Measurements from ENCODE around the gene ACOT13.
"Not testable (repeated sequence)": the region's sequence is repeated elsewhere in the genome, so short reads cannot be mapped to it uniquely, and the experiment has no call there.

Gene ACOT13

GRCh38 chr6:24752917-24753492, 86.1 kb downstream of the ACOT13 start:
- no peak overlapping the region for H3K9ac ChIP-seq (ENCODE audit: low read depth, low read length, poor library complexity)
- H2BK5ac ChIP-seq (ENCODE audit: low read length): no peak overlapping the region
- no peak overlapping the region for H2BK12ac ChIP-seq (ENCODE audit: low read length)
- no peak overlapping the region for H3K4ac ChIP-seq (ENCODE audit: low read length)
- no peak overlapping the region for H3K4me3 ChIP-seq (ENCODE audit: low read length in 2 of 2)
- DNase-seq (ENCODE audit: low spot score): no peak
- H3K79me1 ChIP-seq (ENCODE audit: low read depth, low read length): no peaks in the 10 kb centered on the region
- no peak overlapping the region for H3K14ac ChIP-seq (ENCODE audit: low read length)
- H2BK15ac ChIP-seq (ENCODE audit: low read length): no peak overlapping the region
- WGBS, 2 donors (ENCODE audit: extremely low coverage in 2 of 2, insufficient read length in 2 of 2, insufficient replicate concordance in 1 of 2): no CpG with 5 or more reads among the region's 1 CpG
- no peak overlapping the region for H3K27ac ChIP-seq (replicated peaks; ENCODE audit: low read length)
- H3K18ac ChIP-seq (ENCODE audit: low read length): no peak overlapping the region
- H2AK5ac ChIP-seq (ENCODE audit: low read depth, low read length): no peak overlapping the region
- peaks cover 0 to 3% (median 0%) of the 10 kb centered on the region in 3 experiments for H3K27me3 ChIP-seq (ENCODE audit: control insufficient read depth in 3 of 3, insufficient read depth in 3 of 3, low read depth in 1 of 3, low read length in 3 of 3)
- H3K36me3 ChIP-seq (replicated peaks in 1 of 2; ENCODE audit: control insufficient read depth in 2 of 2, insufficient read depth in 2 of 2, low read length in 2 of 2): no peaks in the 10 kb centered on the region
- H3K9me3 ChIP-seq (replicated peaks in 1 of 2; ENCODE audit: control insufficient read depth in 2 of 2, insufficient read depth in 1 of 2, low read depth in 1 of 2, low read length in 2 of 2): no peaks in the 10 kb centered on the region
- no peak overlapping the region for H4K8ac ChIP-seq (ENCODE audit: low read depth, low read length)
- H4K91ac ChIP-seq (ENCODE audit: low read depth, low read length, poor library complexity): no peak overlapping the region
- no peak overlapping the region for H3K4me2 ChIP-seq (ENCODE audit: insufficient read depth, low read length, poor library complexity, severe bottlenecking)
- peaks cover 0 to 2% of the 10 kb centered on the region in 2 donors for H3K4me1 ChIP-seq (ENCODE audit: control insufficient read depth in 2 of 2, insufficient read depth in 1 of 2, low read depth in 1 of 2, low read length in 2 of 2)
- no peak overlapping the region for H2AFZ ChIP-seq (ENCODE audit: low read length)
- no peak overlapping the region for H3K23ac ChIP-seq (ENCODE audit: low read depth, low read length, poor library complexity)
- H2BK120ac ChIP-seq (ENCODE audit: low read depth, low read length): no peak overlapping the region

DNA sequence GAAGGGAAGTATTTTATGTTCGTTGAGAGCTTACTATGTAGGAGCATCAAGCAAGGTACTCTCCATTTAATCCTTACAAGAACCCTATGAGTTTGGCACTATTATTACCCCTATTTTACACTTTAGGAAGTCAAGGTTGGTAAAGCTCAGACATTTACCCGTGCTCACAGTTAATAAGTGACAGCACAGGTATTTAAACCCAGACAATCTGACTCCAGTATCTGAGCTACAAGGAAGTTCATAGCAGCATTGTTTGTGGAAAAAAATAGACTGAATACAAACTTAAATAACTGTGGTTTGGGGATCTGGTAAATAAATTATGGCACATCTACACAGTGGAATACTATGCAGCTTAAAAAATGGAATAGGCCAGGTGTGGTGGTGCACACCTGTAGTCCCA, 86.7 kb downstream of the ACOT13 start:
- Histone ChIP-seq H3K4ac (ENCODE audit: low read length) (no peak overlapping the region), H4K8ac (ENCODE audit: low read depth, low read length) (no peak overlapping the region), H3K4me2 (ENCODE audit: insufficient read depth, low read length, poor library complexity, severe bottlenecking) (no peak overlapping the region), H2BK5ac (ENCODE audit: low read length) (no peak overlapping the region), H2BK12ac (ENCODE audit: low read length) (no peak overlapping the region), H3K18ac (ENCODE audit: low read length) (no peak overlapping the region), H4K91ac (ENCODE audit: low read depth, low read length, poor library complexity) (no peak overlapping the region), H3K23ac (ENCODE audit: low read depth, low read length, poor library complexity) (no peak overlapping the region), H2AK5ac (ENCODE audit: low read depth, low read length) (no peak overlapping the region), H3K9me3 (replicated peaks in 1 of 2; ENCODE audit: control insufficient read depth in 2 of 2, insufficient read depth in 1 of 2, low read depth in 1 of 2, low read length in 2 of 2) (no peaks in the 10 kb centered on the region), H3K4me3 (ENCODE audit: low read length in 2 of 2) (no peak overlapping the region), H2BK120ac (ENCODE audit: low read depth, low read length) (no peak overlapping the region), H3K14ac (ENCODE audit: low read length) (no peak overlapping the region), H2AFZ (ENCODE audit: low read length) (no peak overlapping the region), H3K9ac (ENCODE audit: low read depth, low read length, poor library complexity) (no peak overlapping the region), H3K27ac (replicated peaks; ENCODE audit: low read length) (no peak overlapping the region), H3K4me1 (ENCODE audit: control insufficient read depth in 2 of 2, insufficient read depth in 1 of 2, low read depth in 1 of 2, low read length in 2 of 2) (peaks cover 0 to 2% of the 10 kb centered on the region in 2 donors), H2BK15ac (ENCODE audit: low read length) (no peak overlapping the region), H3K36me3 (replicated peaks in 1 of 2; ENCODE audit: control insufficient read depth in 2 of 2, insufficient read depth in 2 of 2, low read length in 2 of 2) (no peaks in the 10 kb centered on the region), H3K79me1 (ENCODE audit: low read depth, low read length) (no peaks in the 10 kb centered on the region), H3K27me3 (ENCODE audit: control insufficient read depth in 3 of 3, insufficient read depth in 3 of 3, low read depth in 1 of 3, low read length in 3 of 3) (peaks cover 0 to 3% (median 0%) of the 10 kb centered on the region in 3 experiments)
- no CpG with 5 or more reads among the region's 2 CpGs for WGBS, 2 donors (ENCODE audit: extremely low coverage in 2 of 2, insufficient read length in 2 of 2, insufficient replicate concordance in 1 of 2)
- DNase-seq (ENCODE audit: low spot score): no peak

- H3K79me1 ChIP-seq (ENCODE audit: low read depth, low read length); H2BK120ac ChIP-seq (ENCODE audit: low read depth, low read length); H4K91ac ChIP-seq (ENCODE audit: low read depth, low read length, poor library complexity); H4K8ac ChIP-seq (ENCODE audit: low read depth, low read length); H3K27ac ChIP-seq (replicated peaks; ENCODE audit: low read length); H3K14ac ChIP-seq (ENCODE audit: low read length); H2AK5ac ChIP-seq (ENCODE audit: low read depth, low read length); H3K9ac ChIP-seq (ENCODE audit: low read depth, low read length, poor library complexity); H3K23ac ChIP-seq (ENCODE audit: low read depth, low read length, poor library complexity); H3K4me1 ChIP-seq (ENCODE audit: control insufficient read depth in 2 of 2, insufficient read depth in 1 of 2, low read depth in 1 of 2, low read length in 2 of 2); H3K27me3 ChIP-seq (ENCODE audit: control insufficient read depth in 3 of 3, insufficient read depth in 3 of 3, low read depth in 1 of 3, low read length in 3 of 3); H3K4me3 ChIP-seq (ENCODE audit: low read length in 2 of 2); H2BK5ac ChIP-seq (ENCODE audit: low read length); H2BK15ac ChIP-seq (ENCODE audit: low read length); H3K36me3 ChIP-seq (replicated peaks in 1 of 2; ENCODE audit: control insufficient read depth in 2 of 2, insufficient read depth in 2 of 2, low read length in 2 of 2); DNase-seq (ENCODE audit: low spot score); H3K4me2 ChIP-seq (ENCODE audit: insufficient read depth, low read length, poor library complexity, severe bottlenecking); H2BK12ac ChIP-seq (ENCODE audit: low read length); H2AFZ ChIP-seq (ENCODE audit: low read length); H3K4ac ChIP-seq (ENCODE audit: low read length); H3K9me3 ChIP-seq (replicated peaks in 1 of 2; ENCODE audit: control insufficient read depth in 2 of 2, insufficient read depth in 1 of 2, low read depth in 1 of 2, low read length in 2 of 2); H3K18ac ChIP-seq (ENCODE audit: low read length): not testable (repeated sequence)
- no CpG with 5 or more reads among the region's 4 CpGs for WGBS, 2 donors (ENCODE audit: extremely low coverage in 2 of 2, insufficient read length in 2 of 2, insufficient replicate concordance in 1 of 2)
Measured at GRCh38 chr6:24754378-24754777, 87.5 kb downstream of the ACOT13 start.

Data from neuronal stem cell (in vitro differentiated cells).